WTC11 (cell line): ENCODE results near the gene SLC12A9. TPM values are rescaled to one million over a fixed set of nuclear protein-coding genes. Genes with fewer than 3 reads are reported as not detected.

ENCODE experiments used
- CBFB ChIP-seq: sonication (generic); formaldehyde crosslinking; IDR thresholded peaks from 2 replicates; pipeline ENCODE4 v1.8.1; 2022; ENCODE audit warnings: mild to moderate bottlenecking, low read depth, missing genetic modification reagents
- CREM ChIP-seq: sonication (generic); formaldehyde crosslinking; IDR thresholded peaks from 2 replicates; pipeline ENCODE4 v1.8.1; 2022; ENCODE audit warnings: mild to moderate bottlenecking, missing genetic modification reagents, moderate library complexity
- CTCF ChIP-seq: fragments of 200-600 bp; IDR thresholded peaks from 2 replicates; pipeline ENCODE4 v1.8.0; 2022; ENCODE audit warnings: antibody characterized with exemption
- NR1H2 ChIP-seq: sonication (generic); formaldehyde crosslinking; IDR thresholded peaks from 2 replicates; pipeline ENCODE4 v1.9.0; 2021; ENCODE audit warnings: mild to moderate bottlenecking, moderate library complexity, missing genetic modification reagents
- NR3C1 ChIP-seq: sonication (generic); formaldehyde crosslinking; conservative IDR thresholded peaks from 2 replicates; pipeline ENCODE4 v1.8.1; 2023; ENCODE audit warnings: low read depth, mild to moderate bottlenecking, missing genetic modification reagents
- PREB ChIP-seq: sonication (generic); formaldehyde crosslinking; IDR thresholded peaks from 2 replicates; pipeline ENCODE4 v1.8.1; 2022; ENCODE audit warnings: mild to moderate bottlenecking, missing genetic modification reagents, moderate library complexity, borderline replicate concordance
- STAT6 ChIP-seq: sonication (generic); formaldehyde crosslinking; conservative IDR thresholded peaks from 2 replicates; pipeline ENCODE4 v1.8.1; 2023; ENCODE audit warnings: mild to moderate bottlenecking, low read depth, missing genetic modification reagents, moderate library complexity
- TCF7 ChIP-seq: sonication (generic); formaldehyde crosslinking; IDR thresholded peaks from 2 replicates; pipeline ENCODE4 v1.8.0; 2022; ENCODE audit warnings: mild to moderate bottlenecking, low read depth, missing genetic modification reagents, moderate library complexity
- ZNF263 ChIP-seq: sonication (generic); formaldehyde crosslinking; IDR thresholded peaks from 2 replicates; pipeline ENCODE4 v1.8.1; 2022; ENCODE audit warnings: low read depth, mild to moderate bottlenecking, moderate library complexity, missing genetic modification reagents
- ZNF423 ChIP-seq: fragments of 250-450 bp; sonication (Bioruptor Pico); IDR thresholded peaks from 2 replicates; pipeline ENCODE4 v2.1.2; 2022; ENCODE audit warnings: mild to moderate bottlenecking, moderate library complexity
- ZNF512 ChIP-seq: sonication (generic); formaldehyde crosslinking; IDR thresholded peaks from 2 replicates; pipeline ENCODE4 v1.8.1; 2022; ENCODE audit warnings: missing genetic modification reagents, borderline replicate concordance
- ZNF532 ChIP-seq: fragments of 250-450 bp; sonication (Bioruptor Pico); IDR thresholded peaks from 2 replicates; pipeline ENCODE4 v1.9.0; 2021; ENCODE audit warnings: mild to moderate bottlenecking, borderline replicate concordance
- ZSCAN18 ChIP-seq: fragments of 250-450 bp; sonication (Bioruptor Pico); IDR thresholded peaks from 2 replicates; pipeline ENCODE4 v2.1.2; 2022; ENCODE audit warnings: mild to moderate bottlenecking, moderate library complexity
- total RNA-seq: library from RNA; stranded (reverse); gene quantifications from 3 replicates; pipeline ENCODE4 v1.2.3, GENCODE V29; 2021

SLC12A9 gene
- total RNA-seq, 1 experiment from 2014 or later, result 39.3 TPM

- no peak for TF ChIP-seq ZNF263
- TF ChIP-seq NR3C1 (CRISPR knock-in tag), result no peak
- no peak for TF ChIP-seq CBFB (CRISPR knock-in tag)
- no peak for TF ChIP-seq NR1H2 (CRISPR knock-in tag)
- TF ChIP-seq STAT6 (CRISPR knock-in tag), result no peak
- no peak for TF ChIP-seq ZNF423 (CRISPR knock-in tag)
- TF ChIP-seq ZSCAN18 (CRISPR knock-in tag), result no peak
- no peak for TF ChIP-seq ZNF512
- TF ChIP-seq ZNF532 (CRISPR knock-in tag), result no peak
- no peak for TF ChIP-seq TCF7 (CRISPR knock-in tag)
- no peak for TF ChIP-seq CREM (CRISPR knock-in tag)
- TF ChIP-seq PREB, result no peak
- no peak for TF ChIP-seq CTCF
These were observed 43.1 kb downstream of the SLC12A9 start, which contains the start of gene ACHE (continued) for GRCh38 chr7:100895701-100895955.
